NCI-H460 (cell line): ENCODE measurements around the gene SLC12A7. TPM values are rescaled to one million over a fixed set of nuclear protein-coding genes. Genes with fewer than 3 reads are reported as not detected.
"Not testable (repeated sequence)": the region's sequence is repeated elsewhere in the genome, so short reads cannot be mapped to it uniquely, and the experiment has no call there.

Source experiments
- DNase-seq: peaks from one replicate; pipeline ENCODE4 v3.0.0-alpha.2; 2016; ENCODE audit warnings: low read depth; ENCODE audit errors: extremely low read depth
- total RNA-seq: library from RNA; depleted of rRNA; stranded (reverse); fragments of >200 nt; shearing (Covaris generic); gene quantifications from 2 replicates; pipeline ENCODE4 v1.2.3, GENCODE V29; 2014

Gene SLC12A7
- total RNA-seq, 1 experiment from 2014 or later = 9.0 TPM

GRCh38 chr5:1083026-1083425 lies 28.8 kb downstream of the SLC12A7 start:
- DNase-seq = not testable (repeated sequence)

- DNase-seq = no peak
Observed at GRCh38 chr5:1081519-1081918, 30.3 kb downstream of the SLC12A7 start.

GRCh38 chr5:1080432-1080831 lies 31.4 kb downstream of the SLC12A7 start:
- no peak for DNase-seq

- DNase-seq = no peak
Observed at GRCh38 chr5:1079961-1080360, 31.9 kb downstream of the SLC12A7 start.

GRCh38 chr5:1079486-1079885 lies 32.4 kb downstream of the SLC12A7 start:
- DNase-seq = no peak

- DNase-seq = no peak
Observed at GRCh38 chr5:1078851-1079250, 33.0 kb downstream of the SLC12A7 start.

GRCh38 chr5:1078206-1078605 lies 33.7 kb downstream of the SLC12A7 start:
- no peak for DNase-seq

- no peak for DNase-seq
Observed at GRCh38 chr5:1077491-1078020, 34.3 kb downstream of the SLC12A7 start.

- DNase-seq = no peak
Observed at GRCh38 chr5:1077026-1077425, 34.8 kb downstream of the SLC12A7 start.

GRCh38 chr5:1076406-1076805 lies 35.5 kb downstream of the SLC12A7 start:
- DNase-seq = no peak

GRCh38 chr5:1075931-1076330 lies 35.9 kb downstream of the SLC12A7 start:
- no peak for DNase-seq

- no peak for DNase-seq
Observed at GRCh38 chr5:1075555-1075881, 36.3 kb downstream of the SLC12A7 start.

- no peak for DNase-seq
Observed at GRCh38 chr5:1074816-1075554, 36.9 kb downstream of the SLC12A7 start.

GRCh38 chr5:1074226-1074625 lies 37.6 kb downstream of the SLC12A7 start:
- DNase-seq = no peak

GRCh38 chr5:1073239-1074102 lies 38.4 kb downstream of the SLC12A7 start:
- no peak for DNase-seq

- DNase-seq = no peak
Observed at GRCh38 chr5:1069720-1070088, 42.2 kb downstream of the SLC12A7 start.

GRCh38 chr5:1068895-1069719 lies 42.8 kb downstream of the SLC12A7 start:
- DNase-seq = no peak

- no peak for DNase-seq
Observed at GRCh38 chr5:1068204-1068894, 43.5 kb downstream of the SLC12A7 start.

GRCh38 chr5:1067141-1068121 lies 44.4 kb downstream of the SLC12A7 start:
- DNase-seq = no peak
